GM19463 (cell line): ENCODE measurements around the gene CTH.
A peak's percentile ranks its signal among the peaks of the same experiment; 100 is the strongest.
"Not testable (repeated sequence)": the region's sequence is repeated elsewhere in the genome, so short reads cannot be mapped to it uniquely, and the experiment has no call there.

ENCODE experiments used
- ATAC-seq: cut with Tn5 transposase; IDR thresholded peaks from one replicate; pipeline ENCODE4 v1.9.1; 2021; ENCODE audit warnings: mild to moderate bottlenecking, moderate library complexity; ENCODE audit not compliant: unreplicated experiment

The CTH gene

GRCh38 chr1:70449049-70449448 lies 38.0 kb downstream of the CTH start:
- ATAC-seq = no peak

DNA sequence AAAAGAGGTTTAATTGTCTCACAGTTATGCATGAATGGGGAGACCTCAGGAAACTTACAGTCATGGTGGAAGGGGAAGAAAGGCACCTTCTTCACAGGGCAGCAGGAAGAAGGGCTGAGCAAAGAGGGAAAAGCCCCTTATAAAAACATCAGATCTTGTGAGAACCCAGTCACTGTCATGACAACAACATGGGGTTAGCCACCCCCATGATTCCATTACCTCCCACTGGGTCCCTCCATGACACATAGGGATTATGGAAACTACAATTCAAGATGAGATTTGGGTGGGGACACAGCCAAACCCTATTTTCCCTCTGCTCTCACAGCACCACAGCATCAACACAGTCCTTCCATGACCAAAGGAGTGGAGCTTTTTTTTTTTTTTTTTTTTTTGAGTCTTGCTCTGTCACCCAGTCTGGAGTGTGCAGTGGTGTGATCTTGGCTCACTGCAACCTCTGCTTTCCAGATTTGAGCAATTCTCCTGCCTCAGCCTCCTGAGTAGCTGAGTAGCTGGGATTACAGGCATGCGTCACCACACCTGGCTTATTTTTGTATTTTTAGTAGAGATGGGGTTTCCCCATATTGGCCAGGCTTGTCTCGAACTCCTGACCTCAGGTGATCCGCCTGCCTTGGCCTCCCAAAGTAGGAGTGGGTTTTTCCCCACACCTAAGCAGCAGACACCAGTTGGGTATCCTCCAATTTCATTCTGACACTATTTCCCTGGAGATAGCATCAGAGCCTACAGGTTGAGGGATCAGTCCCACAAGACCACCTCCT lies 41.3 kb downstream of the CTH start:
- not testable (repeated sequence) for ATAC-seq

DNA sequence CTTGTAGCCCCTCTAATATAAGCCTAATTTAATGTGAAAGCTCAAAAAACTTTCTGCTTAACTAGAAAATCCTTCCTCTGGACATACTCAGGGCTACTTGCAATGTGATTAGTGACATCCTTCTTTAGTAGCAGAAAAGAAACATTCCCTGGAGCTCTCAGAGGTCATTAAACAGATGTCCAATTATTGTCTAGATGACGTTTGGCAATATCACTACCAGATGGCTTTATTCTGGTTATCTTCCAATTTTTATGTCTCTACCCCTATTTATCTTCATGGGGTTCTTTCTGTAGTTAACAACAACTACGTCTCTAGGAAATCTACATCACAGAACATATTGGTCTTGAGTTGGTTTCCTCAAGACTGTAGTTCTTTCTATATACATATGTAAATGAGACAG lies 44.2 kb downstream of the CTH start:
- no peak for ATAC-seq

DNA sequence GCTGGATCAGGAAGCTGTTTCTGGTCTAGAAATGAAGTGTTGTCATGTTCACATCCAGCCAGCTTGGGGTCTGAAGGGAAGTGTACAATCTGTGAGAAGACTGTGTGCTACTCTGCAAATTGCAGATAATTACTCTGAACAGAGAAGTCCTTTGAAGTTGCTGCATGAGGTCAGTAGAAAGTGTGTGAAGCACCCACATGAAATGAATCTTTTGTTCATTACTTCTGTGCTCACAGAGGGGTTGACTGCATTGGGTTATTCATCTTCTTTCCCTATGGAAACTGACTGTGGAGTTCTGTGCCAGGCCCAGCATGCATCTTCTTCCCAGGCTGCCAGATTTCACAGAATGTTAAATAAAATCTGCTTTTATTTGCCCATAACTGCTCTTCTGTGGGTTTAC lies 47.1 kb downstream of the CTH start:
- ATAC-seq = no peak

GRCh38 chr1:70459496-70460225 lies 48.6 kb downstream of the CTH start:
- no peak for ATAC-seq

DNA sequence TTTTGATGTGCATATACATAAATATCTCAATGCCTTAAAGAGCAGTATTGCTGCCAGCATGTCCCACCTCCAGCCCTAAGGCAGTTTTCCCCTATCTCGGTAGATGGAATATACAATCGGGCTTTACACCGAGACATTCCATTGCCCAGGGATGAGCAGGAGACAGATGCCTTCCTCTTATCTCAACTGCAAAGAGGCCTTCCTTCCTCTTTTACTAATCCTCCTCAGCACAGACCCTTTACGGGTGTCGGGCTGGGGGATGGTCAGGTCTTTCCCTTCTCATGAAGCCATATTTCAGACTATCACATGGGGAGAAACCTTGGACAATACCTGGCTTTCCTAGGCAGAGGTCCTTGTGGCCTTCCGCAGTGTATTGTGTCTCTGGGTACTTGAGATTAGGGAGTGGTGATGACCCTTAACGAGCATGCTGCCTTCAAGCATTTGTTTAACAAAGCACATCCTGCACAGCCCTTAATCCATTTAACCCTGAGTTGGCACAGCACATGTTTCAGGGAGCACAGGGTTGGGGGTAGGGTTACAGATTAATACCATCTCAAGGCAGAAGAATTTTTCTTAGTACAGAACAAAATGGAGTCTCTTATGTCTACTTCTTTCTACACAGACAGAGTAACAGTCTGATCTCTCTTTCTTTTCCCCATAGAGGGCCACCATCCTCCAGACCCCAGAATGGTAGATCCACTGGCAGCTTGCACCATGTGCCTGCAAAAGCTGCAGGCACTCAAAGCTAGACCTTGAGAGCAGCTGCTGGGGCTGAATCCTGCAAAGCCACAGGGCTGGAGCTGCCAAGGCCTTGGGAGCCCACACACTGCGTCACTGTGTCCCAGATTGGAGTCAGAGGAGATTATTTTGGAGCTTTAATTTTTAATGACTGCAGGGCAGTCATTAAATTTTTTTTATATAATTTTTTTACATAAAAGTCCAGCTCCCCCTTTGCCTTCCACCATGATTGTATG lies 50.0 kb downstream of the CTH start:
- not testable (repeated sequence) for ATAC-seq

- no peak for ATAC-seq
Measured at GRCh38 chr1:70462611-70463010, 51.5 kb downstream of the CTH start.

- no peak for ATAC-seq
Measured at GRCh38 chr1:70465911-70466310, 54.8 kb downstream of the CTH start.

DNA sequence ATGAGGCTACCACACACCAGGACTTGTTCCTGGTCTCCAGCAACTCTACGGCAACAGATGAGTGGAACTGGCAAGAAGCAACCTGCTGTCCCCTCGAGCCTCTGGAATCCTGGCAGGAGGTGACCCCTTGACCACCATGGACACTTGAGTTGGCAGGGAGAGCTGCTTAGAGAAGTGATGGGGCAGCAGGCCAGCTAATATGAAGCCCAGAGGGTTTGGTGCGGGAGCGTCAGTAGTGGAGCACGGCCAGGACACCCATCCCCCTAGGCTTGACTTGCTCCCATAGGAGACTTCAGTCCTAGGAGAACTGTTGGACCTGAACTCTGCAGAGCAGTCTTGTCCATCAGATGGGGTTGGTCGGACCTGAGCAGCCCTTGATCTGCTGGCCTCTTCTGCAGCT lies 56.5 kb downstream of the CTH start:
- ATAC-seq = no peak

DNA sequence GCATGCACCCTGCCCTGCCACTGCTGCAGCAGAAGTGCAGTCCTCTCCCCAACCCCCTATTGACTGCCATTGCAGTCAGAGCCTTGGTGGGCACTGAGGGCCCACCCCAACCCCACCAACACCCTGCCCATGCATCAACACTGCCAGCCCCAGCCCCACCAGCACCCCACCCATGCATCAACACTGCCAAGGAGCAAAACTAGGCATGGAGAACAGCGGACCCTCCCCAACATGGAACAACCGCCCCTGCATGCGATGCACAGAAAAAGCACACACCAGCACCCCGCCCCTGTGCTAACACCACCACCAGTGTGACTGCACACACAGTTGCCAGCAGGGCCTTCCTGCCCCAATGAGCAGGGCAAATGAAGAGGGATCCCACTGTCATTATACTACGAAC lies 57.1 kb downstream of the CTH start:
- ATAC-seq = no peak

DNA sequence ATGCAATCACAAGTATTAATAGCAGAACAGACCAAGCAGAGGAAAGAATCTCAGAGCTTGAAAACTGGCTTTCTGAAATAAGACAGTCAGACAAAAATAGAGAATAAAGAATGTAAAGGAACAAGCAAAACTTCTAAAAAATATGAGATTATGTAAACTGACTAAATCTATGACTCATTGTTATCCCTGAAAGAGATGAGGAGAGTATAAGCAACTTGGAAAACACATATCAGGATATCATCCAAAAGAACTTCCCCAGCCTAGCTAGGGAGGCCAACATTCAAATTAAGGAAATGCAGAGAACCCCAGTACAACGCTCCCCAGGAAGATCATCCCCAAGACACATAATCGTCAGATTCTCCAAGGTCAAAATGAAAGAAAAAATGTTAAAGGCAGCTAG lies 58.1 kb downstream of the CTH start:
- ATAC-seq = not testable (repeated sequence)

GRCh38 chr1:70475023-70475422 lies 64.0 kb downstream of the CTH start:
- ATAC-seq = no peak

DNA sequence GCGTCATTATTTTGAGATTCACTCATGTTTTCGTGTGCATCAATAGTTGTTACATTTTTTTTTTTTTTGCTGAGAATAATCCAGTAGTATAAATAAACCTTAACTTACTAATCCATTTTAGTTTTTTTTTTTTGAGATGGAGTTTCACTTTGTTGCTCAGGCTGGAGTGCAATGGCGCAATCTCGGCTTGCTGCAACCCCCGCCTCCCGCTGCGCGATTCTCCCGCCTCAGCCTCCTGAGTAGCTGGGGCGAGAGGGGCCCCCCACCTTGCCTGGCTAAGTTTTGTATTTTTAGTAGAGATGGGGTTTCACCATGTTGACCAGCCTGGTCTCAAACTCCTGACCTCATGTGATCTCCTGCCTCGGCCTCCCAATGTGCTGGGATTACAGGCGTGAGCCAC lies 66.0 kb downstream of the CTH start:
- no peak for ATAC-seq

- ATAC-seq = not testable (repeated sequence)
Measured at GRCh38 chr1:70477905-70478304, 66.8 kb downstream of the CTH start.

DNA sequence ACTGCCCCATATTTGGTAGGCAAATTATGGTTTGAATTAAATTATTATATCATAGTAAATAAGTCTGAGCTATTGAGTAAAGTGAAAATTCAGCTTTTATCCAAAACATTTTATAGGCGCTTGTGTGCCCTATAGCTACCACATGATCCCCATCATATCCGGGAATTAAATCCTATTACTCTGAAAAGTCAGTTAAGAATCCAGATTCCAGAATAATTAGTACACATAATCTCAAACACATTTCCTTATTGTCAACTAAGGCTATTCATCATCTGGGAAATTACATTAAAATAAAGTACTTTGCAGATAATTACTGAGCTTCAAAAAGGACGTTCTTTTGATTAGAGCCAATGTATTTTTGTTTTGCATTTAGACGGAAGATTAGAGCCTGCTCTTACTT lies 72.3 kb downstream of the CTH start:
- ATAC-seq = no peak

DNA sequence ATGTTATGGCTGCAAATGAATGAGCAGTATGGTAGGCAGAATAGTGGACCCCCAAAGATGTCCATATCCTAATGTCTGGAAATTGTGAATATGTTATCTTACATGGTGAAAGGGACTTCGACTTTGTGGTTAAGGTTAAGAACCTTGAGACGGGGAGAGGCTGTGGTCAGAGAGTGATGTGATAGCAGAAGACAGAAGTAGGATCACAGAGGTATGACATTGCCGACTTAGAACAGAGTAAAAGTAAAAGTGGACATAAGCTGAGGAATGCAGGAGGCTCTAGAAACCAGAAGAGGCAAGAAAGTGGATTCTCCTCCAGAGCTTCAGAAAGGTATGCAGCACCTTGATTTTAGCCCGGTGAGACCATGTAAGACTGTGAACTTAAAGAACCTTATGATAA lies 74.6 kb downstream of the CTH start:
- no peak for ATAC-seq

- ATAC-seq = no peak
Measured at GRCh38 chr1:70486676-70487458, 75.8 kb downstream of the CTH start.

DNA sequence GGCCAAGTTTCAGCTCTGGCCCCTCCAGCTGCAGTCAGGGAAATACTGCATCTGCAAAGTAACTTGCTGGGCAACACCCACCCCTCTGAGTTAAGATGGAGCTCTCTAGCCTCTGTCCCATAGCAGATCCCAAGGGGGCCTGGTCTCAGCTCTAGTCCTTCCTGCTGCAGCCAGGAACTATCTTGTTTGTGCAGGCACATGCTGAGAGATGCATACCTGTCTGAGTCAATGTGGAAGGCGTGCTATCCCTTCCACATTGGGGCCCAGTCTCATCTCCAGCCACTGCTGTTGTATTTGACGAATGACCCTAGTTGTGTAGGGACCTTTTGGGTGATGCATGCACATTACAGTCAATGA lies 76.4 kb downstream of the CTH start:
- ATAC-seq = no peak

GRCh38 chr1:70487910-70488665 lies 77.0 kb downstream of the CTH start:
- ATAC-seq = peak; percentile 74
